Activated CD4-positive, alpha-beta T cell treated with anti-CD3 and anti-CD28 coated beads, Interleukin-2, amount 50 U/mL, for 4 hours (primary cell): ENCODE data around the gene OPN1SW.

Source experiments
- DNase-seq, 2 experiments: peaks; one replicate each; pipeline ENCODE4 v3.0.0-alpha.2; 2020

Gene OPN1SW

GRCh38 chr7:128792471-128793180 lies 17.0 kb upstream of the OPN1SW start:
- no peak for DNase-seq

- no peak for DNase-seq
Observed at GRCh38 chr7:128791972-128792327, 16.4 kb upstream of the OPN1SW start.

- DNase-seq, result peak; percentile 67 to 72
Observed at GRCh38 chr7:128791121-128791971, 15.8 kb upstream of the OPN1SW start, which contains the start of gene CCDC136. TSS of gene CCDC136 (plus strand) at chr7:128791968. CDS start at chr7:128792412, 444 bp downstream.

- no peak for DNase-seq
Observed at GRCh38 chr7:128790315-128791041, 14.9 kb upstream of the OPN1SW start.

- DNase-seq, result no peak
Observed at GRCh38 chr7:128788446-128789412, 13.1 kb upstream of the OPN1SW start.

- no peak for DNase-seq
Observed at GRCh38 chr7:128785738-128786137, 10.1 kb upstream of the OPN1SW start.

GRCh38 chr7:128783143-128783861 lies 7.7 kb upstream of the OPN1SW start:
- no peak for DNase-seq

- no peak for DNase-seq
Observed at GRCh38 chr7:128781851-128782250, 6.3 kb upstream of the OPN1SW start.

- no peak for DNase-seq
Observed at GRCh38 chr7:128781126-128781525, 5.5 kb upstream of the OPN1SW start.

GRCh38 chr7:128778946-128779345 lies 3.4 kb upstream of the OPN1SW start:
- no peak for DNase-seq

- DNase-seq, result no peak
Observed at GRCh38 chr7:128777156-128778123, 1.8 kb upstream of the OPN1SW start.

GRCh38 chr7:128774921-128775320 lies 673 bp downstream of the OPN1SW start:
- no peak for DNase-seq

GRCh38 chr7:128774029-128774689 lies 1.4 kb downstream of the OPN1SW start:
- no peak for DNase-seq

- no peak for DNase-seq
Observed at GRCh38 chr7:128773604-128774003, 2.0 kb downstream of the OPN1SW start.

- no peak for DNase-seq
Observed at GRCh38 chr7:128770233-128770632, 5.4 kb downstream of the OPN1SW start.

GRCh38 chr7:128767475-128768110 lies 8.0 kb downstream of the OPN1SW start:
- no peak for DNase-seq

GRCh38 chr7:128763541-128763940 lies 12.1 kb downstream of the OPN1SW start:
- no peak for DNase-seq

- DNase-seq, result no peak
Observed at GRCh38 chr7:128759242-128759641, 16.4 kb downstream of the OPN1SW start.

GRCh38 chr7:128758553-128758952 lies 17.0 kb downstream of the OPN1SW start:
- DNase-seq, result no peak
